GM18519 (cell line): ENCODE results near the gene OTULIN.

Experiments used
- ATAC-seq: cut with Tn5 transposase; IDR thresholded peaks from one replicate; pipeline ENCODE4 v1.9.1; 2021; ENCODE audit warnings: mild to moderate bottlenecking, moderate library complexity; ENCODE audit not compliant: unreplicated experiment, low FRiP score

The OTULIN gene

GRCh38 chr5:14695152-14695551 lies 30.6 kb downstream of the OTULIN start:
- no peak for ATAC-seq

GRCh38 chr5:14696057-14696456 lies 31.5 kb downstream of the OTULIN start:
- ATAC-seq = no peak

GRCh38 chr5:14696851-14697250 lies 32.3 kb downstream of the OTULIN start:
- ATAC-seq = no peak

- no peak for ATAC-seq
Observed at GRCh38 chr5:14698495-14698894, 34.0 kb downstream of the OTULIN start.

- ATAC-seq = no peak
Observed at GRCh38 chr5:14699159-14699558, 34.6 kb downstream of the OTULIN start.

GRCh38 chr5:14699807-14700400 lies 35.4 kb downstream of the OTULIN start:
- ATAC-seq = no peak

GRCh38 chr5:14700478-14701436 lies 36.2 kb downstream of the OTULIN start:
- ATAC-seq = no peak

GRCh38 chr5:14701556-14701955 lies 37.0 kb downstream of the OTULIN start:
- ATAC-seq = no peak

- no peak for ATAC-seq
Observed at GRCh38 chr5:14702238-14702839, 37.8 kb downstream of the OTULIN start.

GRCh38 chr5:14705556-14705955 lies 41.0 kb downstream of the OTULIN start:
- no peak for ATAC-seq

- no peak for ATAC-seq
Observed at GRCh38 chr5:14706615-14707021, 42.1 kb downstream of the OTULIN start.

- ATAC-seq = no peak
Observed at GRCh38 chr5:14707811-14708390, 43.4 kb downstream of the OTULIN start.

GRCh38 chr5:14708551-14708950 lies 44.0 kb downstream of the OTULIN start:
- no peak for ATAC-seq

GRCh38 chr5:14710313-14710994 lies 45.9 kb downstream of the OTULIN start:
- no peak for ATAC-seq

GRCh38 chr5:14712131-14712530 lies 47.6 kb downstream of the OTULIN start:
- ATAC-seq = no peak

GRCh38 chr5:14712666-14713065 lies 48.1 kb downstream of the OTULIN start:
- ATAC-seq = no peak

- ATAC-seq = no peak
Observed at GRCh38 chr5:14713476-14714390, 49.2 kb downstream of the OTULIN start.

- no peak for ATAC-seq
Observed at GRCh38 chr5:14714706-14715105, 50.2 kb downstream of the OTULIN start.

- no peak for ATAC-seq
Observed at GRCh38 chr5:14715481-14715880, 51.0 kb downstream of the OTULIN start.
